Ramos (cell line): ENCODE results near the gene PPP6R1.

ENCODE experiments used
- in situ Hi-C: fragments of 300-500 bp; cut with MboI; formaldehyde crosslinking; loops from one replicate; pipeline ENCODE4 v1.14.3; 2022; ENCODE audit warnings: low sequenced_read_pairs; ENCODE audit not compliant: unreplicated experiment

PPP6R1 gene

GRCh38 chr19:55285229-55285890 is 26.5 kb upstream of the PPP6R1 start:
- in situ Hi-C loops = loop anchor here (25.0 kb wide), 1 partner anchor 352 kb away; the partner anchor contains the start of genes CCDC106, ZNF580 and ZNF581

DNA sequence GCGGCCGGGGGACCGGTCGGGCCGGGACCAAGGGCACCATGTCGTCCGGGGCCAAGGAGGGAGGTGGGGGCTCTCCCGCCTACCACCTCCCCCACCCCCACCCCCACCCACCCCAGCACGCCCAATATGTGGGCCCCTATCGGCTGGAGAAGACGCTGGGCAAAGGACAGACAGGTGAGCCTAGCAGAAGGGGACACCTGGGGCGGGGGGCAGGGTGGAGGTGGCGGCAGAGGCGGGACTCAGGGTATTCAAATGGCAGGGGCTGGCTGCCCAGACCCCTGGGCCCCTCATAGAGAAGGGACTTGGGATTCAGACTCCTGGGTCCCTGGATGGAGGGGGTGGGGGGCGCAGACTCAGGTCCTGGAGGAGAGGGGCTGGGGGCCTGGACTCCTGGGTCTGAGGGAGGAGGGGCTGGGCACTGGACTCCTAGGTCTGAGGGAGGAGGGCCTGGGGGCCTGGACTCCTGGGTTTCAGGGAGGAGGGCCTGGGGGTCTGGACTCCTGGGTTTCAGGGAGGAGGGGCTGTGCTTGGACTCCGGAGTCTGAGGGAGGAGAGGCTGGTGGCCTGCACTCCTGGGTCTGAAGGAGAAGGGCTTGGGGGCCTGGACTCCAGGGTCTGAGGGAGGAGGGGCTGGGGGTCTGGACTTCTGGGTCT is 25.7 kb upstream of the PPP6R1 start:
- in situ Hi-C loops = loop anchor here (25.0 kb wide), 1 partner anchor 353 kb away; the partner anchor contains the start of genes CCDC106, ZNF580 and ZNF581

DNA sequence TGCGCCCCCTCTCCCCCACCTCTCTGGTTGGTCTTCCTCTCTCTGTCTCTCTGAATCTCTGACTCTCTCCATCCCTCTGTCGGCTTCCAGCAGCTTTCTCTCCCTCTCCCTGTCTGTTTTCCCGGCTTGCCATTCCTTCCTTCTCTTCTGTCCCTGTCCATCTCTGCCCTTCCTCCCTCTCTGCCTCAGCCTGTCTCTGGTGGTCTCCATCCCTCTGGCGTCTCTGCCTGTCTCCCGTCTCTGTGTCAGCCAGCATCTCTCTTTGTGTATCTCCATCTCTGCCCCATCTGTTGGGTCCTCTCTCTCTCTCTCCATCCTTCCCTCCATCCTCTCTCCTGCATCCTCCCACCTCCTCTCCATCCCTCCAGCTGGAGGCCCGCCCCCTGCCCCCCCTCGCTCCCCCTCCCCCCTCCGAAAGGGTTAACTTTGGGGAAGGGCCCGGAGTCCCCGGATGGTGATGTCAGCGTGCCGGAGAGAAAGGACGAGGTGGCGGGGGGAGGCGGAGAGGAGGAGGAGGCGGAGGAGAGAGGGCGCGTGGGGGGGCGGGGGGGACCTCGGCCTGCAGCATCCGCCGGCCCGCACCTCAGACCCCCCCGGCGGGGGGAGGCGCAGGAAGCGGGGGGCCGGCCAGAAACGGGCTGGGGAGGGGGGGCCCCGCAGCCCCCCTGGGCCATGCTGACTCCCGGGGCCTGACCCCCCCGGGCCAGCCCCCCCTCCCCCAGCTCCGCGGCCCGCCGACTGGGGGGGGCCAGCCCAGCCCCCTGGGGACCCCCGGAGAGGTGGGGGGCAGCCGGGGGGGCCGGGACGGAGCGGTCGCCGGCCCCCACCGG is 24.9 kb upstream of the PPP6R1 start, which contains the start of gene BRSK1:
TSS of gene BRSK1 (plus strand) at position 450 of the 830 bp plus-strand sequence. CDS start 446 bp downstream, outside the sequence.
- in situ Hi-C loops = loop anchor here (25.0 kb wide), 1 partner anchor 354 kb away; the partner anchor contains the start of genes CCDC106, ZNF580 and ZNF581

DNA sequence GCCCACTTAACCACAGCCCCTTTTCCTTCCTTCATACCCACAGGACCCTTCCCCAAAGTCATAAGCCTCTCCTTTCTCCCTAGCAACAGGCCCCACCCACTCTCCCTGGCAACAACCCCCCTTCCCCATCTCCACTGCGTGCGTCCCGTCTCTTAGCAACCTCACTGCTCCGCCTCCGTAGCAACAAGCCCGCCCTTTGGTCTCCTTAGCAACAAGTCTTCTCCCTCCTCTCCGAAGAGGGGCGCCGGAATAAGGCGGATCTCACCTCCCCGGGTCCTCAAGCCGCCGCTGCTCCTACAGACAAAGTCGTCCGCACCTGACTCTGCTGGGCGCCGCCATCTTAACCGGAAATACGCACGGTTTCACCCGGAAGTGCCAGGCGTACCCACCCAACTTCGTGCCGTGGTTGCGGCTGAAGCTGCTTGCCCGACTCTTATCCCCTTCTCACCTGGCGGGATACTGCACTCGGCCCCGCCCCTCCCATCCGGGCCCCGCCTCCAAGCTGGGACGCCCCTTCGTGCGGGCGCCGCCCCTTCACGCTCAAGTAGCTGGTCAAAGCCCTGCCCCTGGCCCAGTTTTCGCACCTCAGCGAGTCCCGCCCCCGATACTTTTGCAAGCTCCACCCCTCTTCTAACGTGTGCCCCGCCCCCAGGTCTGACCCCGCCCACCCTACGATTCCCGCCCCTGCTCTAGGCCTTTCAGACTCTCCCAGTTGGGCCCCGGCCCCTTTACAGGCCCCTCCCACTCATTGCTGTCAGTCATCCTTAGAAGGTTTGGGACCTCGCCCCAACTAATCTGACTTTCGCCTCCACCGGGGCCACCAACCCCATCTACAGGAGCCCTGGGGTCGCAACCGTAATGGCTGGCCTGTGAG is 21.2 kb upstream of the PPP6R1 start, which contains the start of gene HSPBP1:
TSS of gene HSPBP1 (minus strand) at position 341 of the 874 bp plus-strand sequence. CDS start 502 bp downstream, outside the sequence.
- in situ Hi-C loops = loop anchor here (25.0 kb wide), 1 partner anchor 357 kb away; the partner anchor contains the start of genes CCDC106, ZNF580 and ZNF581

DNA sequence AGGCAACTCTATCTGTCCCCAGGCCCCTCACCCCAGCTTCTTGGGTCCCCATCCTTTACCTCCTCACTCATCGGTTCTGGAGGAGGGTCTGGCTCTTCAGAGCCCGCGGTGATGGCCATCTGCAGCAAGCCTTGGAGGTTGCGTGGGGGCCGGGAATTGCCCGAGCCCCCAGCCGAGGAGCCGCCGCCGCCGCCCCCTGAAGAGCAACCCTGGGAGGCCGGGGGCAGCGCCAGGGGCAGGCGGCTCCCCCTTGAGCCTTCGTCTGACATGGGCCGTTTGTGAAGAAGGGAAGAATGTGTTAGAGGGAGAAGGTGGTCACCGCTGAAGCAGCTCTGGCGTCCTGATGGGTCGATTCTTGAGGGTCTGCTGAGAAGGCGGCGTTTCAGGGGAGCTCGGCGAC is 20.5 kb upstream of the PPP6R1 start:
- in situ Hi-C loops = loop anchor here (25.0 kb wide), 1 partner anchor 358 kb away; the partner anchor contains the start of genes CCDC106, ZNF580 and ZNF581

- in situ Hi-C loops = loop anchor here (25.0 kb wide), 1 partner anchor 359 kb away; the partner anchor contains the start of genes CCDC106, ZNF580 and ZNF581
These were observed 19.7 kb upstream of the PPP6R1 start for GRCh38 chr19:55278391-55279135.

DNA sequence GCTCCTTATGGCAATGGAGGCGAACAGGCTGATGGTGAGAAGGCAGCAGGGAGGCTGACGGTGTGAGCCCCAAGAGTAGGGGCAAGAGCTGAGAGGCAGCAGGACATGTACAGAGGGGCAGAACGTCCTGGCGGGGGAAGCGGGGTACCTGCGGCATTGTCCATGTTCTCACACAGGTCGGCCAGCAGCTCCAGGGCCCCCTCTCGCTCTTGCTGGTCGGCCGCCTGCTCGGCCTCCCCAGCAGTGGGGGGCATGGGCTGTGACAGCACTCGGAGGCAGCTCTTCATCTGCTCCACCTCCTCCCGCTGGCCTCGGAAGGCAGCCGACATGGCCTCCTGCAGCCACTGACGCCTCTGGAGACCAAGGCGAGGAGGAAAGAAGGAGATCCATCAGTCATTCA is 18.7 kb upstream of the PPP6R1 start:
- in situ Hi-C loops = loop anchor here (25.0 kb wide), 1 partner anchor 360 kb away; the partner anchor contains the start of genes CCDC106, ZNF580 and ZNF581

GRCh38 chr19:55276720-55277430 is 18.1 kb upstream of the PPP6R1 start:
- in situ Hi-C loops = loop anchor here (25.0 kb wide), 1 partner anchor 360 kb away; the partner anchor contains the start of genes CCDC106, ZNF580 and ZNF581

GRCh38 chr19:55275851-55276719 is 17.3 kb upstream of the PPP6R1 start:
- in situ Hi-C loops = loop anchor here (25.0 kb wide), 1 partner anchor 361 kb away; the partner anchor contains the start of genes CCDC106, ZNF580 and ZNF581

DNA sequence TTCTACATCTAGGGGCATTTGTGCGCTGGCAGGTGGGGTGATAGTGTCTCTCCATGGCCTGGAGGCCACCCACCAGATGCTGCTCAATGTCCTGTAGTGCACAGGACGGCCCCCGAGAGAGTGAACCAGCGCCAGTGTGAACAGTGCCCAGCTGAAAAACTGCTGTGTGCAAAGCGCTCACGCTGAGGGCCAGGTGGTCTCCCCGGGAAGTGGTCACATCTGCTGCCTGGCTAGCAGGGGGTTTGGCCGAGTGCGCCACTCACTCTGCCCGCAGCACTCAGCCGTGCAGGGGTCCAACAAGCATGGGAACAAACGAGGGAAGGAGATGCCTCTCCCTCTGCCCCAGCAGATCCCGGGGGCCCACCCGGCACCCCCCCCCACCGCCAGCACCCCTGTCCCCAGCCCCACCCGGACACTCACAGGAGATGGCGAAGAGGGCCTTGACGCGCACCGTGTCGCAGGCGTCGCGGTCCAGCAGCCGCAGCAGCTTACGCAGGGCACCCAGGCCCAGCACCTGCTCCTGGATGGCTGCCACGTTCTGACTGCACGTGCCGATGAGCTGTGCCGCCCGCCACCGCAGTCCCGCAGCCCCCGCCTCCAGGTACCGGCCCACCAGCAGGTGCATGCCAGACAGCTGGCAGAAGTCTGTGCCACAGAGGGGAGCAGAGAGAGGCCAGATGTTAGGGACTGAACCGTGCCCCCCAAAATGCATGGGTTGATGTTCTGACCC is 15.3 kb upstream of the PPP6R1 start:
- in situ Hi-C loops = no loop called here

DNA sequence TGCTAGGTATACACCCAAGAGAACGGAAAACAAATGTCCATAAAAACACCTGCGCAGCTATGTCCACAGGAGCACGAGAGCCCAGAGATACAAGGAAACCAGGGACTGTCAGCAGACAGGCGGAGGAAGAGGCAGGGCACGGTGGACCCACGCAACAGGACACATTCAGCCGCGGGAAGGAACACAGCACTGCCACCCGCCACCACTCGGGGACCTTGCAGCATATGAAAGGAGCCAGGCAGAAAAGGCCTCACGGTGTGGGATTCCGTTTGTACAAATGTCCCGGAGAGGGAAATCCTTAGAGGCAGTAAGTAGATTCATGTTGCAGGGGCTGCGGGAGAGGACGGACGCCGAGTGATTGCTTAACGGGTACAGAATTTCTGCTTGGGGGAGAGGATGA is 13.3 kb upstream of the PPP6R1 start:
- in situ Hi-C loops = no loop called here

DNA sequence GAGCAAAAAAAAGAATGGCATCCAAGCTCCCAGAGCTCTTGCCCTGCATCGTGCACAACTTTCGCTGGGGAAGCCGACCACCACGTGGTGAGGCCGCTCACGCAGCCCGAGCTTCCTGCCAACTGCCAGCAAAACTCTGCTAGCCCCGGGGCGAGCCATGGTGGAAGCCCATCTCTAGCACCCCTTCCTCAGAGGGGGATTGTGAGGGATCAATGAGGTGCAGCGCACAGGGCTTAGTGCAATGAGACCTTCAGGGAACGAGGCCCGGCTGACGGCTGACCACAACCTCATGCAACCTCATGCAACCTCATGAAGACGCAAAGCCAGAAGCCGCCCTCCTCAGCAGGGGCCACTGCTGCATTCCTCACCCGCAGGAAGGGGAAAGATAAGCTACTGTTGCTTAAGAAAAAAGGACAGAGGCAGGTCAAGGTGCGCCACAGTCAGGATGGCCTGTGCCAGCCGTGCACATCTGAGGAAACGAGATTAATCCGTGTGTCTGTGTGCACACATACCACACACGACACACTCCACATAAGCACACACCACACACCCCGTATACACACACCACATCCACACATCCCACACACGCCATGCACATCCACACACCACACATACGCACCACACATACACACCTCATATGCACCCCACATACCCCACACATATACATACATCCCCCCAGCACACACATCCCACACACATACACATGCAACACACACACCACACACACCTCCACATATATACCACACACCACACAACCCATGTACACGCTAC is 11.5 kb upstream of the PPP6R1 start:
- in situ Hi-C loops = no loop called here

DNA sequence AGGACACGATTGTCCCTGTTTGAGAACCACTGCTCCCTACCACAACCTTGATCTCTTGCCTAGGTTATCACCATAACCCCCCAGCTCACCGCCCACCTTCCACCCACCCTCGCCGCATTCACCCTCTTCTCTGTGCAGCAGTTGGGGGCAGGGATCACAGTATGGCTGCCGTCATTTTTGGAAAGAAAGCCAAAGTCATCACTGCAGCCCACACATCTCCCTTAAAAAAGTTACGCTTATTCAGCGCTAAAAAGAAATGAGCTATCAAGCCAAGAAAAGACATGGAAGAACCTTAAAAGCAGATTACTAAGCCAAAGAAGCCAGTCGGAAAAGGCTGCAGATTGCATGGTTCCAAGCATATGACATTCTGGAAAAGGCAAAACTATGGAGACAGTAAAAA is 10.5 kb upstream of the PPP6R1 start:
- in situ Hi-C loops = no loop called here

- in situ Hi-C loops = no loop called here
These were observed 8.0 kb upstream of the PPP6R1 start for GRCh38 chr19:55266840-55267239.

DNA sequence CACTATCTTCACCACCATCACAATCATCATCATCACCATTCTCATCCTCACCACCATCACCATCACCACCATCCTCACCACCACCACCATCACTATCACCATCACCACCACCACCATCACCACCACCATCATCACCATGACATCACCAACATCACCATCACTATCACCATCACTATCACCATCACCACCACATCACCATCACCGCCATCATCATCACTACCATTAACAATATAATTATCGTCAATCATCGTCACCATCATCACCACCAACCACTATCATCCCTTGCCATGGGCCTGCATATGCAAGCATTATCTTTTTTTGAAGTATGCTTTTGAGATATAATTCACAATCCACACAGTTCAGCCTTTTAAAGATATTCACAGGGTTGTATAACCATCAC is 7.6 kb upstream of the PPP6R1 start:
- in situ Hi-C loops = no loop called here
